ENCODE measurements around the gene KIAA1755.

DNA sequence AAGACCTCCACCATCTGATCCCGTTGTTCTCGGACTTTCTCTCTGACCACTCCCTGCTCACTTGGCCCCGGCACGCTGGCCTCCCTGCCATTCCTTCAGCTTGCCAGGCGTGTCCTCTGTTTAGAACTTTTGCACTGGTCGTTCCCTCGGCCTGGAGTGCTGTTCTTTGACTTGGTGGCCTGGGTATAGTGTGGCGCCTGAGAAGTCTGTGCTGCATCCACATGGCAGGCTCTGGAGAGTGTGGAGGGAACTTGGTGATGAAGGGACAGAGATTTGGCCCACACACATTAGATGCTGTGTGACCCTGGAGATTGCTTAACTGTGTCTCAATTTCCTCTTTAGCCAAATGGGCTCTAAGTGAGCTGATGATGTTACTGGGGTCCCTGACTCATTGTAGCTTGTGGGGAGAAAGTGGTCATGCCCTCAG lies 82.5 kb downstream of the KIAA1755 start:
- no peak for TF ChIP-seq ZNF274 (IDR thresholded peaks at IDR 0.05; ENCODE audit: low read depth, low read length)
- no peak for TF ChIP-seq SUZ12 (IDR thresholded peaks at IDR 0.05; ENCODE audit: extremely low read depth, insufficient read depth, insufficient read length)

Data from NT2/D1 (cell line).